DMS153 (cell line): ENCODE data around the gene THTPA.

Experiments
- DNase-seq: peaks from one replicate; lab custom pipeline; 2025; lab: John Stamatoyannopoulos, UW

The THTPA gene, protein sequence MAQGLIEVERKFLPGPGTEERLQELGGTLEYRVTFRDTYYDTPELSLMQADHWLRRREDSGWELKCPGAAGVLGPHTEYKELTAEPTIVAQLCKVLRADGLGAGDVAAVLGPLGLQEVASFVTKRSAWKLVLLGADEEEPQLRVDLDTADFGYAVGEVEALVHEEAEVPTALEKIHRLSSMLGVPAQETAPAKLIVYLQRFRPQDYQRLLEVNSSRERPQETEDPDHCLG

GRCh38 chr14:23555882-23556699 lies at the start of gene THTPA:
TSS of gene THTPA (plus strand) at chr14:23556271. CDS start at chr14:23556758, 487 bp downstream.
- DNase-seq = peak; percentile 77

DNA sequence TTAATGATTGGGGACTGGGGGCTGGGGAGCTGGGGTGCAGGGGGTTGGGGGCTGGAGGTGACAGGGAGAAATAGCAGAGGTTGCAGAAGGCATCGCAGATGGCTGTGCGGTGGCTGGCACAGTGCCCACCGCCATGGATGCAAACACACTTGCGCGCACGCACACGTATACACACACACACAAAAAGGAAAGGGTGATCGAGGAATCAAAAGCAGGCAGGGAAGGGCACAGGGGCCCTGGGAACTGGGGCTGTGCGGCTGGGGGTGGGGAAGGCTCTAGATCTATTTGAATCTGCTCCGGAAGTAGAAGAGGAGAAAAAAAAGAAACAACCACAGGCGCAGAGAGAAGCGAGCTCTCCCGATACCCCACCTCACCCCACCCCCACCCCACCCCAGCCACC lies 43.9 kb upstream of the THTPA start:
- peak; percentile 85 for DNase-seq

DNA sequence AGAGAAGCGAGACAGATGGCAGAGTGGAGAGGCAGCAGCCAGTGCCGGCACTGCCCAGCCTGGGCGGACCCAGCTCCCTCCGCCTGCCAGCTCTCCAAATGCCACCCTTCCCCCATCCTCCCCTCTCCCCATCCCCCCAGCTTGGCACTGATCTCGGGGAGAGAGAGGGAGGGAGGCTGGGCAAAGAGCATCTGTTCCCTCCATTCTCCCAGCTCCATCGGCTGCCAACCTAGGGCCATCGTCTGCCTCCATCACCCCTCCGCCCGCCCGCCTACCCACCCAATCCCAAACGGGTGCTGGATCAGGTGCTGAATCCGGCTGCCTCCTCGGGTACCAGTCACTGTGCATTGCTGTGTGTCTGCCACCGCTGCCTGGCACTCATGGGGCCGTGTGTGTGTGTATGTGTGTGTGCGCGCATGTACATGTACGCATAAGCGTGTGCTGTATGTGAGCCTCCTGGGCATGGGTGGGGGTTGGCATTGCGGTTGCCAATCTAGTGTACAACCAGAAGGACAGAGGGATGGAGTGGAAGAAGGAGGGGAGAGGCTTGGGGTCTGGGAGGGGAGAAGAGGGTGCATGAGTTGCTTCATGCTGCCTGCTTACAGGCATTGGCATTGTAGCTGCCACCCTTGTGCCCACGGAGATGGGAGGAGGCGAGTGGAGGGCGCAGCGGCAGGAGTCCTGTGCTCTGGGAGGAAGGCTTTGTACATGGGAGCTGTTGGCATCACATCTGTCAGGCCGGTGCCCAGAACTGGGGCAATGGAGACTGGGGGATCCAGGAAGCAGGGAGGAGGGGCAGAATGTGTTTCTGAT lies 42.9 kb upstream of the THTPA start:
- DNase-seq = peak; percentile 65

GRCh38 chr14:23513818-23514643 lies 42.0 kb upstream of the THTPA start:
- no peak for DNase-seq

DNA sequence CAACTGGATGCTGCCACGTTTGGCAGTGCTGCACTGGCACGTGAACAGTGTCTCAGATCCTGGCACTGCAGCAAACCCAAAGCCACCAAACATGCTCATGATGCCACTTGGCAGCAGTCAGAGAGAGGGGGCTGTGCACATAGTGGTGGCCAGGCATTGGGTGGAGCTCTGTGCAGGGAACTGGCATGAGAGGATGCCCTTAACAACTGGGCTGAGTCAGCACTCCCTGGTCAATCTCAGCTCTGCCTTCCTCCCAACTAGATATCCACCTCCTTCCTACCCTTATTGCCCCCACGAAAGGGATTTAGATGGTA lies 41.5 kb upstream of the THTPA start:
- no peak for DNase-seq

DNA sequence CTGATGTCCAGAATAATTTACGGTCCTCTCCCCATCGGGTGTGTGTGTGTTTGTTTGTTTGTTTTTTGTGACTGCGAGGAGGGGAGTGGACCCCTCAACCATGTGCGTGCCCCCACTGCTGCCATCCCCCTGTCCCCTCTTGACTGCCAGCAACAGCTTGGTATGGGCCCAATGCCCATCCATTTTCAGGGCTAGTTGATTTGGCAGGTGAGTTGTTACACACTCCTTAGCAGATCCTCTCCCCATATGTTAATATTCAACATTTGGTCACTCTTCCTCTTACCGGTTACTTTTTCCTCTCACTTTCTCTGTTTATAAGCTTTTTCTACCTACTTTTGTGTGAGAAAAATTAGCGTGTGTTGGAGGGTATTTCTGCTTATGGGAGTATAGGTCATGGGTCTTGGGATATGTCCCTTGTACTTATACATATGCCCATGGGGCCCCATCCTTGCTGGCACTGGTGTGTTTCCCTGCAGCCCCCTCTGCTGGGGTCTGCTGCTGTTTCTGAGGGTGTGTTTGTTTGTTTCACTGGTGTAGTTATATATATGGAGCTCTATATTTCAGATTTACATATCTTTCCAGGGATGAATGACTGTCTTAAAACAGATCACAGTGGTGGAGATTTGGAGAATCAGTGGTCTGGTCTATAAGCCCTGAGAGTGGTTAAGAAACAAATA lies 38.3 kb upstream of the THTPA start:
- DNase-seq = no peak

DNA sequence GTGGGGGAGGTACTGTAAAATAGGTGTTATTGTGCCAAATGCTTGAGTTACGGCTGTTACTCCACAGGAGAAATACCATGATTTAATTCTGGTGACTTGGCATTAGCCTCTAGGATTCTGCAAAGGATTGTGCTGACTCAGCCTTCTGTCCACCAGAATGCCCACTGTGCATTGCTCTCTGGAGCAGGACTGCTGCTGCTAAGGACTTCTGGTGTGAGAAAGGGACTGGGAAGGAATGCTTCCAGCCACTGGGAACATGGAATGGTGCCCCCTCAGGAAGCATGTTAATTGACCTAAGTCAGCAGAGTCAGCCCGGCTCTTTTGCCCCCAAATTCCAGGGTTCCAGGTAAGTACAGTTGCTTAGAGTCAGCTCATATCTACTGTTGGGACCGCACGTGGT lies 37.4 kb upstream of the THTPA start:
- no peak for DNase-seq

- no peak for DNase-seq
These were observed 35.1 kb upstream of the THTPA start for GRCh38 chr14:23520899-23521533.

- DNase-seq = no peak
These were observed 34.1 kb upstream of the THTPA start for GRCh38 chr14:23521785-23522640.

GRCh38 chr14:23522643-23523198 lies 33.4 kb upstream of the THTPA start:
- DNase-seq = no peak

GRCh38 chr14:23523229-23524016 lies 32.6 kb upstream of the THTPA start:
- no peak for DNase-seq

DNA sequence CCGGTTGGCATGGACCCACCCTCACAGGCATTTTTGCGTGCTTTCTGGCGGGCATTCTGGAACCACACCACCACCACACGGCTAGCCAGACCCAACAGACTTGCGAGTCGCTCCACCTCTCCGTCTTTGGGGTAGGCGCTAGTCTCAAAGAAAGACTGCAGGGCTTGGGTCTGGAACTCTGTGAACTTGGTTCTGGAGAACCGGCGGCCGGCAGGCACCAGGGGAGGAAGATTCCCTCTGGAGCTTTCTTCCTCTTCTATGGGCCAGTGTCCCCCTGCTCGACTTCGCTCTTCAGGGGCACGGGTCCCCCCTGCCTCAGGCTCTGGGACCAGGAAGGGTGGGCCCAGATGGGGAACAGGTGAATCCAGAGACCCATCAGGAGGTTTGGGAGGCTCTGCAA lies 31.1 kb upstream of the THTPA start:
- DNase-seq = no peak

GRCh38 chr14:23525611-23526010 lies 30.5 kb upstream of the THTPA start:
- DNase-seq = no peak

DNA sequence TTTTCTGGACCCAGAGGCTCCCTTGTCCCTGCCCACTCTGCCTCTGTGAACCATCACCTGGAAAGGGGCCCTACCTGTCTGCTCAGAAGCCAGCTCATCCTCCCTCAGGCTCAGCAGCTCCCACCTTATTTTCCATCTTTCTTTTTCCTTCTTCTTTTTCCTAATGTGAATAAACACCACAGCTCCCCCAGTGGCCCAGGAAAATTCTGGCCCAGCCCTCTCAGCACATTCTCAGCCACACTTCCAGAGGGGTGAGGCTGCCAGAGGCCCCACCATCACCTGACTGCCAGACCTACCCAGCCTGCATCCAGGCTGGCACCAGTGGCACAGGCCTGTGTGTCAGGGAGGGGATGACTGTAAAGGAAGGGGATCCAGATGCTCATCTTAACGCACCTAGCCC lies 27.5 kb upstream of the THTPA start:
- DNase-seq = no peak

DNA sequence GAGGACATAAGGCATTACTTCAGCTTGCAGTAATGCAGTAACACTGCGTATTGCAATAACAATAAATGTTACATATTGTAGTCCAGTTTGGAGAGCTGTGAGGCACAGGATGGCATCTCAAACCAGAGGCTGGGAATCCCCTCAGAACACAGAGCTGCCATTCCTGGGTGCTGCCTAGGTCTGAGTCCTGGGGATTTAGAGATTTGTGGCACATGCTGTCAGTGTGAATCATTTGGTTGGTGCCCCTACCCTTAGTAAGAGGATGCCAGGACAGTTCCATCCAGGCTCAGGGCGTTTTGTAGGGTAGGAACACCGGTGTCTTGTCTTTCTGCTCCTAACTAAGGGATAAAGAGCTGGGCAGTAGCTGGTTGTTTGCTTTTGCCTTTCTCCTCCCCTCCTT lies 27.1 kb upstream of the THTPA start:
- DNase-seq = no peak

DNA sequence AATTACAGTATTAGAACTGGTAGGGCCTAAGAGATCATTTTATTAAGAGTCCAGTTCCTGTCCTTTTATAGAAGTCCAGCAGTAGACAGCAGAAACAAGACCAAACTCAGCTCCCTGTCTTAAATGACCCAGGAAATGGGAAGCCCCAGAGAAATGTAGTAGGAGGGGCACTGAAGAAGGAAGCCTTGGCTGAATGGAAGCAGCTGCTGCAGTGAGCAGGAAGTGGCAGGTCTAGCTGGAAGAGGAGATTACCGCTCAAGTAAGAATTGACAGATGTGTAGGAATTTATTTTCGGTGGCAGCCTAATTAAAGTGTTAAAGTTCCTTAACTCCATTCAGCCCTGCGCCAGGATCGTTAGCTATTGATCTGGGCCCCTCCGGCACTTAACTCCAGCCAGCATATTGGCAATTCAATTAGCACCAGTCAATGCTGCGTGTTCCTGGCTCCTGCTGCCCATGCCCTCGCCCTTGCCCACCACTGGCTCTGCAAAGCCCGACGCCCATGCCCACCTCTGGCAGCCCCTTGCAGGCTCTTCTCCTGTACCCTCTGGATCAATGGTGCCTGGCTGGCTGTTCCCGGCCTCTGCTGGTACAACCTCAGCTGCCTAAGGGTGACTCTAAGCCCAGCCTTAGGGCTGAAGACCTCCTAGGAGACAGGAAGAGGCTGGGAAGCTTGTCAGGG lies 25.6 kb upstream of the THTPA start:
- no peak for DNase-seq

DNA sequence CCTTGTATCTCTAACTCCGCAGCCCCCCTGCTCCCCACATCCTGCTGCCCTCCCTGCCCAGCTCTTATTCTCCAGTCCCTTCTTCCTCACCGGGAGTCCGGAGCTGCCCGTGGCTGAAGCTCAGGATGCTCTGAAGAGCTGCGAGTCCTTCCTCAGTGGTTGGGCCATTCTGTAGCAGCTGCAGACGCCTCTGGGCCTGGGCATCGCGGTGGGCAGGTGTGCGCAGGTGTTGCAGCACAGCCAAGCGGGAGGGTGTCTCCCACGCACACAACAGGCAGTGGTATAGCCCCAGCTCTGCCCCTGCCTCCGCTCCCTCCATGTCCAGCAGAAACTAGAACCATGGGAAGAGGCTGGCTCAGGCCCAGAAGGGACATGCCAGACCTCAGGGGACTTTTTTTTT lies 24.7 kb upstream of the THTPA start:
- DNase-seq = no peak

DNA sequence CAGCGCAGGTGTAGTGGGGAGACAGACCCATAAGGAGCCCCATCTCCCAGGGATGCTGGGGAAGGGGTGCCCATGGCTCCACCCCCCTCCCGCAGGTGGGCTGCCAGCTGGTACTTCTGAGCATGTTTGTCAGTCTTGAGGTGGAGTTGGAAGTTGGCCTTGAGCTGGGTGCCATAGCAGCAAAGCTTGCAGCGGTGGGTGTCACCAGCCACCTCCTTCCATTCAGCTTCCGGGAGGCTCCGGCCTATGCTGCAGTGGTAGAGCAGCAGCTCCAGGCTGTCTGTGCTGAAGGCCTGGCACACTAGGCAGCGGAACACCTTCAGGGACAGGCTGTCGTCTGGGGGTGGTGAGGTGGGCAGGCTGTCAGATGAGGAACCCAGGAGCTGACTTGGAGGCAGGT lies 23.4 kb upstream of the THTPA start:
- no peak for DNase-seq
